HG02884 (cell line): Measurements from ENCODE around the gene RNF150.

Experiments used
- ATAC-seq: cut with Tn5 transposase; IDR thresholded peaks from one replicate; pipeline ENCODE4 v1.9.1; 2021; ENCODE audit warnings: mild to moderate bottlenecking, moderate library complexity; ENCODE audit not compliant: unreplicated experiment

Gene RNF150

DNA sequence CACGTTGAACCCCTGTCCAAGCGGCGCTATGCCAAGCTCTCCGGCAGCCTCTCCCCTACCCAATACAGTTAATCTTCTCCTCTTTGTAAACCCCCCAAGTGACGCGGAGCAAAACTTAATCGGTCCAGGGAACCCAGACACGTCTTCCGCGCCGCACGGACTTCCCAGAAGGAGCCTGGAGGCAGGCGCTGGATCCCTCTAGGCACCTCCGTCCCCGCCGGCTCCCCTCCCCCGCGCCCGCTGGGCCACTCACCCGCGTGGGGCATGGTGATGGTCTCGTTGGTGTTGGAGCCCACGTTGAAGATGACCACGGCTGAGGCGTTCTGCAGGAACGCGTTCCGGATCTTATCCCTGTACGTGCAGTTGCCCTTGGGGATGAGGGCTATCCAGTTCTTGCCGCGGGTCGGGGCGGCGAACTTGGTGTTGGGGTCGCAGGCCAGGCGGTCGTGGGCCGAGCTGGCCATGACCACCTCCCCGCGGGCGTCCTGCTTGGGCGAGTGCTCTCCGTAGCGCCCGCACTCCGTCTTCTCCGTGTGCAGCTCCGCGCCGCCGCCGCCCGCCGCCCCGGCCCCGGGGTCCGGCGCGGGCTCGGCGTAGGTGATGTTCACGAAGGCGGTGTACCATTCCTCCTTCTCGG, 1.1 kb downstream of the RNF150 start:
- peak; percentile 18 for ATAC-seq

DNA sequence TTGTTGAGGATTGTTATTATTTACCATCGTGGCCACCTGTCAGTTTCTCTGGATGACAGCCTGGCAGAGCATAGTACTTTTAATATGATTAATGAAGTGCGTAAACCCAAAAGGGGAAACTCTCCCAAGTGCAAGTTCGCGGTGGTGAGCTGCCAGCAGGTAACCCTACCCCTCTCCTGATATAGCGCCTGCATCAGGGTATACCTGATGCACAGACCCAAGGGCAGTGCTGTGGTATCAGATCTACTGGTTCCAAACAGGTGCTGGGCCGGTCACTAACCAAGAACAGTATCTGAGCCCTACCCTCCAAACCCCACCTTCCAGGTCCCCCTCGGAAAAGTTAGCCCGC, 1.6 kb downstream of the RNF150 start:
- no peak for ATAC-seq

DNA sequence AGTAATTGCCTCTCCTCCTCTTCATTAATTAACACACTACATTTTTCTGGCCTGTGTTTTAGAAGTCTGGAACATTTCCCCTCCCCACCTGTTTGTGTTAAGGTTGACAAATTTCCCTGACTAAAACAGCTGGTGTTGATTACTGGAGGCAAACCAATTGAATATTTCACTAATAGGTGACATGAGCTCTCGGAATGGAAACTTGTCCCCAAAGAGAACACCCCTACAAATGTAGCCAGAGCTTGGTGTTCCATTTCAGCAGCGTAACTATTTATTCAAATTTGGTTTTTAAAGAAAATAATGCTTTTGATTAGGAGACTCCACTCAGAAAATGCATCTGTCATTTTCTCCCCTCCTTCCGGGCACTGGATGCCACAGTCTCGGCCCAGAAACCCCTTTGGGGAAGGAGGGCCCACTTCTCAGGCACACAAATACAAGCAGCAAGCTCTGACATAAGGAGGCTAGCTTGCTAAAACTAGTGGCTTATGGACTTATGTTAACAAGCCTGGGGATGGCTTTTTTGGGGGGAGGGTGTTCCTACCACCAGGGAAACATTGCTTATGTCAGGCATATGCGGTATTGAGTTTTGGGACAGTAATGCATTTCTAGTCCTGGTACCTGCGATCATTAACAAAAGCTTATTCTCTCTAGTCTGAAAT, 2.2 kb downstream of the RNF150 start:
- no peak for ATAC-seq

DNA sequence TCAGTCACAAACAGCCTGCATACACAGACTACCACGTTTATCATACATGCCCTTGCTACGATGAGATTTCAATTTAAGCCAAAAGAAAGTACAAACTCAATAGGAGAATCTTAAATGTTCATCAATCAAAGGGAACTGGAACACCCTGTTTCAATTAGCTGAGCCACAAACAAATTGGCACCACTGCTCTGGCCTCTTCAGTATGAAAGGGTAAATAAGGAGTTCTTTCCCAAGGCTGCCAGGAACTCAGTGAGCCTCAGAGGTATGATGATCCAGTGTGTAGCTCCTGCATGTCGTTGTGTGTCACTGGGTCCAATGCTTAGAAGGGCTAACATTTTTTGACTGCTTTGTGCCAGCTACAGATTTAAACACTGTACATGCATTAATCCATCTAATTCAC, 5.4 kb downstream of the RNF150 start:
- no peak for ATAC-seq

DNA sequence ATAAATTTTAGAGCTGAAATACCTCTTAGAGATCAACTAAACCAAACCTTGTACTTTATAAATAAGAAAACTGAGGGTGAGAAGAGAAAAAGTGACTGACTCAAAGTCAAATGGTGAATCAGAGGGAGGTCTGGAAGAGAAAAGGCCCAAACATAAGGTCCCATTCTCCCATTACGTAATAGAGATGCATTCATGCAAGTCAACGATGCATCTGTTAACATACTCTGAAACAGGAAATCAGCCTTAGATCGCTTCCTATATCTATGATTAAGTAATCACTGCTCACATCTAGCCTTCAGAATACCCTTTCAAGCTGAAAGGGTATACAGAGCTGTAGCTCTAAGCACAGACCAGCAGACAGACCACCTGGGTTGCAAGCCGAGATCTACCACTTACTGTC, 6.5 kb downstream of the RNF150 start:
- no peak for ATAC-seq

GRCh38 chr4:141124224-141124623, 9.0 kb downstream of the RNF150 start:
- no peak for ATAC-seq

DNA sequence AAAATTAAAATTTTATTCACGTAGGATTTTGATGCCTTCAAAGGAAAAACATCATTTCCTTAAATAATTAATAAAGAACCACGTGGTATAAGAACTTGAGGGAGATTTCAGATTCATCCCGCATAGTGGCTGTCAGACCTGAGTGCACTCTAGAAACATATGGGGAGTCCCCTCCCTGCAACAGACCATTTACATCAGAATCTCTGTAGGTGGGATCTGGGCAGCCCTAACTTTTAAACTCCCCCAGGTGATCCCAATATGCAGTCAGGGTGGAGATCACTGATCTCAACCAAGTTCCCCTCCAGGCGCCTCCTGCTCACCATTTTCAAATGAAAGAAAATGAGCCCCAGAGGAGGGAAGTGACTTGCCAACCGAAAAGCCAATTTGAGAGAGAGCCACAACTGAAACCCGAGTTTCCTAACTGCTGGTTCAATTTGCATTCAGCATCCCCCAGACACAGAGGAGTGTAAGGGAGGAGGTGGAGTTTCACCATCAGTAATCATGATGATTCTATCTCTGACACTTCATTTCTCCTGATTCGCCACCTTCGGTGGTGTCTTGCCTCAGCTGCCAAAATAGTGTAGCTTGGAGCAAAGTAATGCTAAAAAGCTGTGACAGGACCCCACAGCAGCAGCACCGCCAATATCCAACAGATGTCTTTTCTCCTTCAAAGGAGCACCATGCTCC, 11.4 kb downstream of the RNF150 start:
- peak; percentile 64 for ATAC-seq

DNA sequence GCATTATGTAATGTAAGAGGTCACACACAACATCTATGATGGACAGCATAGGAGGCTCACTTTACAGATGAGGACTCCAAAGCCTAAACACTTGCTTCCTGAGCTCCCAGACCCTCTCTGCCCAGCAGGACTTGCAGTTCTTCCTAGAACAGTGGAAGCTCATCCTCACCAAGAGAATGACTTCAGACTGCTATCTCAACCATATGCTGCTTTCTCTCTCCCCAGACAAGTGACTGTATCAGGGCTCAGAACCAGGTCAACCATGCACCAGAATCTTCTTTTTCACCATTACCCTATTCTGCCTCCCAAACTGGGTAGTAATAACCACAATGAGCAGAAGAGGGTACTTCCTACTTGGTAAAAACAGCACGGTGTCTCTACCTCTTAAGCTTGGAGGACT, 12.2 kb downstream of the RNF150 start:
- no peak for ATAC-seq

GRCh38 chr4:141120036-141120593, 13.2 kb downstream of the RNF150 start:
- no peak for ATAC-seq

GRCh38 chr4:141119071-141119470, 14.2 kb downstream of the RNF150 start:
- no peak for ATAC-seq

GRCh38 chr4:141118381-141118780, 14.9 kb downstream of the RNF150 start:
- no peak for ATAC-seq

DNA sequence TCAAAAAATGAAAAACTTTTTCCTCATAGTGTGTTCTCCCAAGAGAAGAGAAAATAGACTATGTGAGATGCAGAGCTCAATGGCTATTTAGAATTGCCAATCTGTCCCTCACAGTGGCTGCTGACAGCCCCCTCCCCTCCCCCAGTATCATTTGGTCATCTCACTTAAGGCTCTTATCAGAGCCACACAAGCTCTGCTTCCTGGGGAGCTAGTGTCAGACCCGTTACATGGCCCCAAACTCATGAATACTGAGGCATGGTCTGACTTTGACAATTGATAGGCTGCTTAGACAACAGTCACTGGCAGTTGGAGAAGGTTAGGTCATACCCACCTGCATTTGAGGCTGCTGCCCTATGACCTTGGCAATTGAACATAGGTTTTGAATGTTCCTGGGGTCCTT, 15.3 kb downstream of the RNF150 start:
- no peak for ATAC-seq

GRCh38 chr4:141109983-141110382, 23.3 kb downstream of the RNF150 start:
- no peak for ATAC-seq

DNA sequence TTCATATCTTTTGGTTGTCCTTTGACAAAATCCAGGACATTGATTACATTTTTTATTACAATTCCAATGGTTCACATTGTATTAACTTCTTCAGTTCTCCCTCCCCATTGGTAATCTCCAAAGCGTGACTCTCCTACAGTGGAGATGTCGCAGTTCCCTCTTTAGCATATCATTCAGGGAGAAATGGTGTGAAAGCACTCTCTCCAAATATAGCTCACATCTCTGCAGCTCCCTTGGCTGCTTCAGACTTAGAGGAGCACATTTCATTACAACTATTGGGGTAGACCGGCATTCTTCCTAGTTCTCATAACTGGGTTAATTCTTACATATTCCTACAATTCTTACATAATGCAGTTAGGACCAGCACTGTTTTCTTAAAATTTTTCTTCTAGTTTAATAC, 25.3 kb downstream of the RNF150 start:
- ATAC-seq: no peak

DNA sequence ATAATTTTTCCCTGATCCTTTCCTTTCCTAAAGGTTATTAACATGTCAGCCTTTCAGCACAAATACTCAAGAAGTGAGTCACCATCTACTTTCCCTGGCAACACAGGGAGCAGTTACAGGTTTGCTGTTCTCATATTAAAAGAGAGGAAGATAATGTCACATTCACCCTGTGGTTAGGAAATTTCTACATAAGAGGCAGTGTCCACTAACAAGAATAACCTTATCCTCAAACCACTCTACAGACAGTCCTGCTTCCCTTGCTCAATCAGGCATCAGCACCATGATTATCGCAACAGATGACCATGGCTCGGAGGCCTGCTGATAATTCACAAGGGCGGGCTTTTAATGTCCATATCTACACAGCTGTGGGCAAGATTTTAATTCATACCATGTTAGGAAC, 30.9 kb downstream of the RNF150 start:
- ATAC-seq: no peak

- ATAC-seq: no peak
Measured at GRCh38 chr4:141101511-141101910, 31.8 kb downstream of the RNF150 start.

DNA sequence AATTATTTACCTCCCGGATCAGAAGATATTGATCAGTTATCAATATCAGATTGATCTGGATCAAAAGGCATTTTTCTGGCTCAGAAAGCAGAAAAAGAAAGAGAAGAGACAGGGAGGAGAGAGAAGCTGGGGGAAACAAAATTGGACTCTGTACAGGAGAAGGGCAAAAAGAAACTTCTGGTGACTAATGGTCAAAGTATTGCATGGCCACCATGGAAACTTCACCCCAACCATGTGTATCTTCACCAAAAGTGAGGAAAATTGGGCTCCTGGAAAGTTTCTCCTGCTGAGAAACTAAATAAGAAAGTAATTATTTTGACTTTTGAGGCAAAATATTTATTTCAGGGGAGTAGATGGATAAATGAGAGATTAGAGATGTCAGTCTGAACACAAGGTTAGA, 33.9 kb downstream of the RNF150 start:
- ATAC-seq: no peak

GRCh38 chr4:141098163-141098562, 35.1 kb downstream of the RNF150 start:
- no peak for ATAC-seq

DNA sequence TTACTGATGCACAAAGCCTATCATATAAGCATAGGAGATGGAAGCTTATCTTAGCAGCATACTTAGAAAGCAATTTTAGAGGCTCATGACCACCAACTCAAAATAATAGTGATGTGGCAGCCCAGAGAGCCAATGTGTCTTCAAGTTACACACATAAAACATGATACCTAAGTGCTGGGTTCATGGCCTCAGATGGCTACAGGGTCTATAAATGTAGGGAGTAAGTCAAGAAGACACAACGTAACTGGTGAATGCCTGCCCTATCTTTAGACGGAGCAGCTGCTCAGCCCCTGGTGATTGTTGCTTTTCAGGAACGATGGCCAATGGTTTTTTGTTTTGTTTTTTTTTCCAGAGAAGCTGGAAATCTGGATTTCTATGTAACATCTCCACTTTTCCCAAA, 42.8 kb downstream of the RNF150 start:
- ATAC-seq: no peak

DNA sequence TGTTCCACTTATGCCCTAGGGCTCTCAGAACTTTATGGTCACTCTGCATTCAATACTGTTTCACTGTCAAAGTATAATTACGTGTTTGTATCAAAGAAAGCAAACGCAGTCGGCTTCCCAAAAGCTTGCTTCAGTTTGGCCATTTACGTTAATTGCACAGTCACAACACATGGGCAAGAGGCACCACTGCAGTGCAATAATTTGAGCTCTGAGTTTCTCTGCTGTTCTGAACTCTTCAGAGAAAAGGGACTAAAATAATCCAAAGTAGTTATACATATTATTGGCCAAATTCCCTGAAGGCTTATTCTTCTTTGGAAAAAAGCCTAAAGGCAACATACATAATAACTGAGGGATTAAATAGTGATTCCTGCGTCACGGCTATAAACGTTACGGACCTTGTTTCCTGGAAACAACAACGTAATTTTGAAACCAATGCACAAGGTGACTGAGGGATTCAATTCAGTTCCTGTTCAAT, 51.3 kb downstream of the RNF150 start:
- ATAC-seq: no peak

- ATAC-seq: no peak
Measured at GRCh38 chr4:141080668-141081067, 52.6 kb downstream of the RNF150 start.

DNA sequence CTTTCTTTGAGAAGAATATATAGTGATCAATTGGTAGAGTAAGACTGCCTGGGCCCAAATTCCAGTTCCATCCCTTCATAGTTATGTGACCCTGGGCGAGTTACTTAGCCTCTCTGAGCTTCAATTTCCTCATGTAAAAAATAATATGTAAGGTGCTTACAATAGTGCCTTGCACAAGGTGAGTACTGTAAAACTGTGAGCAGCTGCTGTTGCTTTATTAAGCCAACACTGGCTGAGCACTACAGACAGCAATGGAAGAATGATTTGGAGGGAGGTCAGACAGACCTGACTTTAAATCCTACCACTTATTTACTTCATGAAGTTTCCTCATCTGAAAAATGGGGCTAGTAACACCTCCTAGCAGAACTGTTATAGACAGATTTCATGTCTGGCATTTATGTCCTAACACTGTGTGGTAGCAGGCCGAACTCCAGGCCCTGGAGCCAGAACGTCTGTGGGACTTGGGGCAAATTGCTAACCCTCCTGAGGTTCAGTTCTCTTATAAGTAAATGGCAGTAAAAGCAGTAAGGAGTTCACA, 53.8 kb downstream of the RNF150 start:
- ATAC-seq: no peak
